HUDEP-2 (cell line): ENCODE data around the gene GNG7.
"Not testable (repeated sequence)": the region's sequence is repeated elsewhere in the genome, so short reads cannot be mapped to it uniquely, and the experiment has no call there.

Experiments
- DNase-seq, 76 experiments: peaks; one replicate each; lab custom pipeline; 2025; ENCODE audit not compliant: unreplicated experiment in 76 of 76; lab: John Stamatoyannopoulos, UW

GNG7 gene

DNA sequence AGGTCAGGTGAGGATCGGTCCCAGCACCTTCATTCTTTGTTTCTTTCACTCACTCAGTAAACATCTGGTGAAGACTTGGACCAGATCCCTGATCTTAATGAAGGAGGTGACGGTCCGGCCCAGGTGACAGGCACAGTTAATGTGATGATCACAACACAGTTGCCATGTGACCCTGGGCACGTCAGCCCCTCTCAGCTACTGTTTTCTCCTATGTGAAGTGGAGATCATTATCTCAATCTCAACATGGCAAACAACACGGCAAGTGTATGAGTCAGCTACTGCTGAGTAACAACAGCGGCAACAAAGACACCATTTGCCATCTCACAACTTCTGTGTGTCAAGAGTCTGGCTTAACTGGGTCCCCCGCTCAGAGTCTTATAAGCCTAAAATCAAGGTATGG lies 74.6 kb downstream of the GNG7 start:
- DNase-seq, result no peak

GRCh38 chr19:2627319-2627829 lies 75.1 kb downstream of the GNG7 start:
- no peak for DNase-seq

- DNase-seq, result no peak
Measured at GRCh38 chr19:2625434-2625833, 77.1 kb downstream of the GNG7 start.

GRCh38 chr19:2624537-2625091 lies 77.9 kb downstream of the GNG7 start:
- DNase-seq, result no peak

DNA sequence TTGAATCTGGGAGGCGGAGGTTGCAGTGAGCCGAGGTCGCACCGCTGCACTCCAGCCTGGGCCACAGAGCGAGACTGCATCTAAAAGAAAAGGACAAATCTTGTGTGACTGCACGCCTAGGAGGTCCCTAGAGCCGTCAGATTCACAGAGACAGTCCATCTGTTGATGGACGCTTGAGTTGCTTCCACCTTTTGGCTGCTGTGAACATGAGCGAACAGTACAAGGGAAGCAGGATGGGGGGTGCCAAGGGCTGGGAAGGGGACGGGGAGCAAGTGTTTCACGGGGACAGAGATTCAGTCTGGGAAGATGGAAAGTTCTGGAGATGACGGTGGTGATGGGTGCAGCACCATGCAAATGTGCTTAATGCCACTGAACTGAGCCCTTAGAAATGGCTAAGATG lies 78.7 kb downstream of the GNG7 start:
- no peak for DNase-seq

GRCh38 chr19:2622371-2622961 lies 80.0 kb downstream of the GNG7 start:
- DNase-seq, result not testable (repeated sequence)

DNA sequence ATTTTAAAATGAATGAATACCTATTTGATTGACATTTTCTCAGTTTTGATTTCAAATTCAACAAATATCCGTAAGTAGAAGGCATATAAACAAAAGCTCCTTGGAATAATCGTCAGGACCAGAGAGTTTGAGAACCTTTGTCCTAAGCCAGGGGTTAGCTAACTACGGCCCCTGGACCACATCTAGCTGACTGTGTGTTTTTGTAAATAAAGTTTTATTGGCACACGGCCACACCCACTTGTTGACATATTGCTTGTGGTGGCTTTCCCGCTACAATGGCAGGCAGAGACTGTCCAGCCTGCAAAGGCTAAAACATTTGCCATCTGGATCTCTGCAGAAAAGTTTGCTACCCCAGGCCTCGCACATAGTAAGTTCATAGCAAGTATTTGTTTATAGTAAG lies 83.4 kb downstream of the GNG7 start:
- no peak for DNase-seq

- DNase-seq, result peak in 12 of 76 experiments; percentile 9 to 33 (median 21)
Measured at GRCh38 chr19:2618611-2619010, 83.9 kb downstream of the GNG7 start.

- no peak for DNase-seq
Measured at GRCh38 chr19:2617393-2618165, 84.9 kb downstream of the GNG7 start.

- no peak for DNase-seq
Measured at GRCh38 chr19:2616741-2617392, 85.6 kb downstream of the GNG7 start.

DNA sequence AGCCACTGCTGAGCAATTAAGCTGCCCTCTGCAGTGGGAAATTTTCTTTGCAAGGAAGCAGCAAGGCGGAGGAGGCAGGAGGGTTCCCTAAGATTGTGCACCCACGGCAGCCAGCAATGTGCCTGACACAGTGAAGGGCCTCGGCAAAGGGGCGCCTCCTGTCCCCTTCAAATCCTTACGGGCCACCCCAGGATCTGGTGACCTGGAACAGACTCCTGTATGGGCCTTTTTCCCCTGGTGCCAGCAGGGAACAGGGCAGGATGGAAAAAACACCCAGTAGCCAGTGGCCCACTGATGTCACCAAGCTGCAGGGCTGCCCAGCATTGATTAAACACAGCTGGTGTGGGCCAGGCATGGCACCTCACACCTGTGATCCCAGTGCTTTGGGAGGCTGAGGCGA lies 86.7 kb downstream of the GNG7 start:
- DNase-seq, result no peak

DNA sequence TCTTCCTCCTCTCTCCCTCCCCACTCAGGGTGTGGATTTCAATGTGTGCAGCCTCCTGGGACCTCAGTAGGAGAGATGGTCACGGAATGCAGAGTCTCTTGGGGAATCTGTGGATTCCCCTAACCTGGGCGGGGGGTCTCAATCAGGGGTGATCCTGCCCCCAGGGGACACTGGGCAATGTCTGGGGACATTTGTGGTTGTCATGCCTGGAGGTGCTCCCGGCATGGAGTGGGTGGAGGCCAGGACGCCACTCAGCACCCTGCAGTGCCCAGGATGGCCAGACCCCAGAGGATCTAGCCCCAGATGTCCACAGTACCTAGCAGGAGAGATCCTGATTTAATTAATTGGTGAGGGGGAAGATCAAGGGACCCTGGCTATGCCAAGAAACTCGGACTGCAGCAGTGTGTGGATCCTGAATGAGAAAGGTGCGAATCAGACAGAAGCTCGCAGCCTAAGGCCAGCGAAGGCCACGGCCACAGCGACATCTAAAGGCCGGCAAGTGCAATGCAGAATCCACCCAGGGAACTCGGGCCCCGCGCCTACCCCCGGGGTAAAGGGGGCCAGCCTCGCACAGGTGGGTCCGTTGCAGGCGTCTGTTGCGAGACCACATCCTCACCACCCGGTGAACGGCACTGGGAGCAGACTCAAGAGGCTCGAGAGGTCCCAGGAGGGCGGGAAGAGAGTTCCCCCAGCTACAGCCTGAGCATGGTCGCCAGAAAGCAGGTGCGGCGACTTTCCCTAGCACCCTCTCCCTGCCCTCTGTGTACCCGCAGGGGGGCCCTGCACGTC lies 88.8 kb downstream of the GNG7 start:
- DNase-seq, result peak in 24 of 76 experiments; percentile 7 to 53 (median 25)

- no peak for DNase-seq
Measured at GRCh38 chr19:2612619-2613249, 89.8 kb downstream of the GNG7 start.

DNA sequence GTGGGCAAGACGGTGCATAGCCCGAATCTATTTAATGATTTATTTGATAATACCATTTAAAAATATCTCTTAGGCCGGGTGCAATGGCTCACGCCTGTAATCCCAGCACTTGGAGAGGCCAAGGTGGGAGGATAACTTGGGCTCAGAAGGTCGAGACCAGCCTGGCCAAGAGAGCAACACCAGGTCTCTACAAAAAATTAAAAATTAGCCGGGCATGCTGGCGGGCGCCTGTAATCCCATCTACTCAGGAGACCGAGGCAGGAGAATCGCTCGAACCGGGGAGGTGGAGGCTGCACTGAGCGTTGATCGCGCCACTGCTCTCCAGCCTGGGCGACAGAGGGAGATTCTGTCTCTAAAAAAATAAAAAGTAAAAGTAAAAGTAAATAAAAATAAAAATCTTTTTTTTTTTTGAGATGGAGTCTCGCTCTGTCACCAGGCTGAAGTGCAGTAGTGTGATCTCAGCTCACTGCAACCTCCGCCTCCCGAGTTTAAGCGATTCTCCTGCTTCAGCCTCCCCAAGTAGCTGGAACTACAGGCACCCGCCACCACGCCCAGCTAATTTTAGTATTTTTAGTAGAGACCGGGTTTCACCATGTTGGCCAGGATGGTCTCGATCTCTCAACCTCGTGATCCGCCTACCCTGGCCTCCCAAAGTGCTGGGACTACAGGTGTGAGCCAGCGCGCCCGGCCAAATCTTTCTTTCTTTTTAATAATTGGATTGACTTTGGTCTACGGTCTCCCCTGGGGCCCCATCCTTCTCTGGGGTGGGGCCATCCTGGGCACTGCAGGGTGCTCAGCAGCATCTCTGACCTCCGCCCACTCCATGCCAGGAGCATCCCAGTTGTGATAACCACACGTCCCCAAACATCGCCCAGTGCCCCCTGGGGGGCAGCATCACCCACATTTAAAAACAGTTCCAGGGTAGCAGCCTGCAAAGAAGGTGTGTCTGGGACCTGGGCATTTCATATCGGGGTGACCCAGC lies 90.7 kb downstream of the GNG7 start:
- DNase-seq, result no peak

DNA sequence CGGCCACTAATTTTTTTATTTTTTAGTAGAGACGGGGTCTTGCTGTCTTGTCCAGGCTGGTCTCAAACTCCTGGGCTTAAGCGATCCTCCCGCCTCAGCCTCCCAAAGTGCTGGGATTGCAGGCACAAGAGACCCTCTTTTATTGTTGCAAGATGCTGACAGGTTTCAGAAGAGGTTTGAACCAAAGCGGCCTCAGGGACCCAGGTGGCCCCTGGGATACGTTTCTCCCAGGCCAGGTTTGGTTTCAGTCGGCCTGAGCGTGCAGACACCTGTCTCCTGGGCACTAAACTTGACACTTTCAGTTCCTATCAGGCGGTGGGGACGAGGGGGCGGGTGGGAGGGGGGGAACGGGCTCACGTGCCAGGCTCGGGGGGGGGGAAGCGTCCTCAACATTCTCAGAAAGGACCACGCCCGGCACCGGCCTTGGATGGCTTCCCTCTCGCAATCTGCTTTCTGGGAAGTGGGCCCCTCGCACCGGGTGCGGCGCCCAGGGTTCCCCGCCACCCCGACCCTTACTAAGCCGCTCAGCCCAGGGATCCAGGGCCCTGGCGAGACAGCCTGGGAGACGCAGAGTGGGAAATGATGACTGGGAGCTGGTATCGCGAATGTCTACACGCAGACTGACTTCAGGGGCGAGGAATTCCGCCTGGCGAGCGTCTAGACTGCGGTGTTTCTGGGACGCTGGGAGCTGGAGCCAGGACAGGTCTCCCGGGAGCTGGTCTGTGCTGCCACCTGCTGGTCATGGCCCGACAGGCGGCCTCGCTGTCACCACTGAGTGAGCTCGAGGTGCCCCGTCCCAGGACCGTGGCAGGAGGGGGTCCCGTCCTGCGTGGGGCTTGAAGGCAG lies 91.6 kb downstream of the GNG7 start:
- DNase-seq, result peak in 69 of 76 experiments; percentile 9 to 89 (median 72)

GRCh38 chr19:2609389-2610116 lies 92.9 kb downstream of the GNG7 start:
- DNase-seq, result no peak

DNA sequence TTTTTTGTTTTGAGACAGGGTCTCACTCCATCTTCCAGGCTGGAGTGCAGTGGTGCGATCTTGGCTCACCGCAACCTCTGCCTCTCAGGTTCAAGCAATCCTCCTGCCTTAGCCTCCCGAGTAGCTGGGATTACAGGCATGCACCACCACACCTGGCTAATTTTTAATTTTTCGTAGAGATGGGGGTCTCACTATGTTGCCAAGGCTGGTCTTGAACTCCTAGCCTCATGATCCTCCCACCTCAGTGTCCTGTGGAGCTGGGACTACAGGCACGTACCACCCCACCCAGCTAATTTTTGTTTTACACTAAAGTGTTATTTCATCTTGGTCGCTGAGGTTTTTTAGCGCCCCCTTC lies 93.5 kb downstream of the GNG7 start:
- DNase-seq, result not testable (repeated sequence)

- DNase-seq, result no peak
Measured at GRCh38 chr19:2608602-2608922, 93.9 kb downstream of the GNG7 start.
